Duodenal mucosa (tissue), 2 donors: ENCODE data around the gene NAXE.

ENCODE experiments used
- H3K27ac ChIP-seq: one replicate; pipeline ENCODE4 v1.7.0; 2013; ENCODE audit warnings: low read depth, low read length
- H3K27me3 ChIP-seq, 2 donors: one replicate each; pipeline ENCODE4 v1.7.0; 2013; ENCODE audit warnings: low read length in 2 of 2, control low read depth in 1 of 2; ENCODE audit not compliant: insufficient read depth in 2 of 2, control insufficient read depth in 1 of 2
- H3K36me3 ChIP-seq, 2 donors: one replicate each; pipeline ENCODE4 v1.7.0; 2013; ENCODE audit warnings: low read length in 2 of 2, control low read depth in 1 of 2; ENCODE audit not compliant: insufficient read depth in 2 of 2, control insufficient read depth in 1 of 2
- H3K4me1 ChIP-seq, 2 donors: one replicate each; pipeline ENCODE4 v1.7.0; 2013; ENCODE audit warnings: low read length in 2 of 2, control low read depth in 1 of 2; ENCODE audit not compliant: insufficient read depth in 2 of 2, control insufficient read depth in 1 of 2
- H3K4me3 ChIP-seq, 2 donors: one replicate each; pipeline ENCODE4 v1.7.0; 2013; ENCODE audit warnings: low read length in 2 of 2, low read depth in 1 of 2
- H3K9ac ChIP-seq, 2 donors: one replicate each; pipeline ENCODE4 v1.7.0; 2013; ENCODE audit warnings: low read length in 2 of 2, low read depth in 1 of 2
- H3K9me3 ChIP-seq, 2 donors: one replicate each; pipeline ENCODE4 v1.7.0; 2013; ENCODE audit warnings: low read length in 2 of 2, control low read depth in 1 of 2; ENCODE audit not compliant: control insufficient read depth in 1 of 2

Gene NAXE

DNA sequence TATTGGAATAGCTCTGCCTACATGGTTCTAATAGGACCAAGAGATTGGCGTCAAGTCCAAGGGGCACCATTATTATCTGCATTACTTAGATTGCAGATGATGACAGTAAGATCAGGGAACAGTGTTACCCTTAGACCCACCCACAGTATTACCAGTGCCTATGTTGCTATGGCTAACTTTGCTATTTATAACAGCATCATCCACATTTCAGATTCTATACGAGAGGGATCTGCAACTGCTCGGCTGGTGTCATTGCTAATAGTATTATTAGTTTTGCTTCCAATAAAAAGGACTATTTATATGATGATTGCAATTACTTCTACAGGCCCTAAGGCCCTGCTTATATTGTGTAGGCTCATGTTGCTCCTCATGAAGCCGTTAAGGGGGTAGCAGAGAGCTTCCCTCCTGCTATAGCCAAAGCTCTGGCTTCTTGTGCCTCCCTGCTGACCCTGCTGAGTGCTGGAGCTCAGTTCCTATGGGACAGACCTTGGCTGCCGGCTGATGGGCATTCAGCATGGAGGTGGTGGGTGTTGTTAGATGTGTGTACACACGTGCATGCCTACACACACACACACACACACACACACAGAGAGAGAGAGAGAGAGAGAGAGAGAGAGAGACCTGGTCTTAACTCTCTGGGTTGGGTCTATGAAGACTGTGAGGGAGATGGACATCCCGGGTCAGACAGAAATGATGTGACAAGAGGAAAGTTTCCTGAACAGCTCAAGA, 51.6 kb downstream of the NAXE start:
- Histone ChIP-seq H3K27me3 (peaks cover 27 to 34% of the 10 kb centered on the region in 2 donors), H3K9ac (no peak overlapping the region), H3K9me3 (no peaks in the 10 kb centered on the region), H3K27ac (no peak overlapping the region), H3K4me3 (no peak overlapping the region), H3K4me1 (peaks cover 0 to 25% of the 10 kb centered on the region in 2 donors), H3K36me3 (peaks cover 0 to 9% of the 10 kb centered on the region in 2 donors)

GRCh38 chr1:156643778-156644092, 52.2 kb downstream of the NAXE start:
- Histone ChIP-seq H3K27me3 (peaks cover 22 to 30% of the 10 kb centered on the region in 2 donors), H3K9ac (no peak overlapping the region), H3K4me1 (peaks cover 0 to 25% of the 10 kb centered on the region in 2 donors), H3K27ac (no peak overlapping the region), H3K4me3 (no peak overlapping the region), H3K9me3 (no peaks in the 10 kb centered on the region), H3K36me3 (peaks cover 0 to 9% of the 10 kb centered on the region in 2 donors)
